ENCODE results near the gene PGD.
"Not testable (repeated sequence)": the region's sequence is repeated elsewhere in the genome, so short reads cannot be mapped to it uniquely, and the experiment has no call there.

The PGD gene

GRCh38 chr1:10399444-10399941 lies 629 bp downstream of the PGD start:
- peak; percentile 87 for DNase-seq

GRCh38 chr1:10400013-10400412 lies 1.1 kb downstream of the PGD start:
- no peak for DNase-seq

- DNase-seq: no peak
Measured at GRCh38 chr1:10401281-10401680, 2.4 kb downstream of the PGD start.

- DNase-seq: no peak
Measured at GRCh38 chr1:10402729-10403274, 3.9 kb downstream of the PGD start.

- DNase-seq: no peak
Measured at GRCh38 chr1:10407201-10407600, 8.3 kb downstream of the PGD start.

- peak; percentile 90 for DNase-seq
Measured at GRCh38 chr1:10415211-10415930, 16.5 kb downstream of the PGD start.

GRCh38 chr1:10415967-10416366 lies 17.1 kb downstream of the PGD start:
- not testable (repeated sequence) for DNase-seq

GRCh38 chr1:10418741-10419140 lies 19.9 kb downstream of the PGD start:
- DNase-seq: not testable (repeated sequence)

GRCh38 chr1:10419351-10419750 lies 20.5 kb downstream of the PGD start:
- no peak for DNase-seq

- DNase-seq: no peak
Measured at GRCh38 chr1:10421637-10422036, 22.8 kb downstream of the PGD start.

- DNase-seq: no peak
Measured at GRCh38 chr1:10424034-10424433, 25.2 kb downstream of the PGD start.

GRCh38 chr1:10424651-10425050 lies 25.8 kb downstream of the PGD start:
- DNase-seq: no peak

GRCh38 chr1:10425826-10426534 lies 27.1 kb downstream of the PGD start:
- not testable (repeated sequence) for DNase-seq

GRCh38 chr1:10426535-10426848 lies 27.6 kb downstream of the PGD start:
- DNase-seq: not testable (repeated sequence)

- DNase-seq: no peak
Measured at GRCh38 chr1:10428984-10429383, 30.1 kb downstream of the PGD start.

- peak; percentile 56 for DNase-seq
Measured at GRCh38 chr1:10429868-10430215, 31.0 kb downstream of the PGD start.

- DNase-seq: peak; percentile 95
Measured at GRCh38 chr1:10430216-10431069, 31.6 kb downstream of the PGD start, which contains the start of gene CENPS. Gene CENPS, plus strand, starts transcription at chr1:10430433. Its CDS starts 85 bp downstream, at chr1:10430518.

GRCh38 chr1:10431070-10431730 lies 32.3 kb downstream of the PGD start:
- DNase-seq: peak; percentile 20

GRCh38 chr1:10432910-10433700 lies 34.2 kb downstream of the PGD start:
- no peak for DNase-seq

- no peak for DNase-seq
Measured at GRCh38 chr1:10433790-10434189, 34.9 kb downstream of the PGD start.

GRCh38 chr1:10434590-10434989 lies 35.7 kb downstream of the PGD start:
- no peak for DNase-seq

- no peak for DNase-seq
Measured at GRCh38 chr1:10437052-10437451, 38.2 kb downstream of the PGD start.

All from suppressor macrophage treated with lipopolysaccharide for 4 hours (primary cell).